HG02571 (cell line): ENCODE measurements around the gene SLC12A8.

Experiments used
- ATAC-seq: cut with Tn5 transposase; IDR thresholded peaks from one replicate; pipeline ENCODE4 v1.9.1; 2021; ENCODE audit warnings: mild to moderate bottlenecking, moderate library complexity; ENCODE audit not compliant: unreplicated experiment

Gene SLC12A8

GRCh38 chr3:125079675-125080045, 132.9 kb downstream of the SLC12A8 start:
- no peak for ATAC-seq

- ATAC-seq: no peak
Observed at GRCh38 chr3:125078951-125079674, 133.4 kb downstream of the SLC12A8 start.

GRCh38 chr3:125077864-125078263, 134.7 kb downstream of the SLC12A8 start:
- no peak for ATAC-seq

- no peak for ATAC-seq
Observed at GRCh38 chr3:125076464-125076863, 136.1 kb downstream of the SLC12A8 start.

- no peak for ATAC-seq
Observed at GRCh38 chr3:125075738-125076137, 136.8 kb downstream of the SLC12A8 start.

GRCh38 chr3:125073390-125073905, 139.1 kb downstream of the SLC12A8 start:
- no peak for ATAC-seq

- ATAC-seq: no peak
Observed at GRCh38 chr3:125072749-125073389, 139.7 kb downstream of the SLC12A8 start.

GRCh38 chr3:125072301-125072700, 140.2 kb downstream of the SLC12A8 start:
- no peak for ATAC-seq

- ATAC-seq: no peak
Observed at GRCh38 chr3:125069968-125070745, 142.4 kb downstream of the SLC12A8 start.

- ATAC-seq: no peak
Observed at GRCh38 chr3:125069452-125069851, 143.1 kb downstream of the SLC12A8 start.

- no peak for ATAC-seq
Observed at GRCh38 chr3:125068265-125068664, 144.3 kb downstream of the SLC12A8 start.

- ATAC-seq: no peak
Observed at GRCh38 chr3:125067225-125067624, 145.3 kb downstream of the SLC12A8 start.

- no peak for ATAC-seq
Observed at GRCh38 chr3:125062904-125063618, 149.5 kb downstream of the SLC12A8 start.

- ATAC-seq: no peak
Observed at GRCh38 chr3:125061646-125062045, 150.9 kb downstream of the SLC12A8 start.

GRCh38 chr3:125061170-125061569, 151.4 kb downstream of the SLC12A8 start:
- ATAC-seq: no peak

- ATAC-seq: no peak
Observed at GRCh38 chr3:125059488-125060245, 152.9 kb downstream of the SLC12A8 start.

GRCh38 chr3:125058959-125059358, 153.6 kb downstream of the SLC12A8 start:
- ATAC-seq: no peak

GRCh38 chr3:125058529-125058928, 154.0 kb downstream of the SLC12A8 start:
- no peak for ATAC-seq

- no peak for ATAC-seq
Observed at GRCh38 chr3:125057186-125057850, 155.2 kb downstream of the SLC12A8 start.
